Hematopoietic multipotent progenitor cell treated with erythropoietin and hydrocortisone succinate and interleukin-3 and kit ligand, for 15 days (in vitro differentiated cells): ENCODE measurements around the gene DQX1.
"Not testable (repeated sequence)": the region's sequence is repeated elsewhere in the genome, so short reads cannot be mapped to it uniquely, and the experiment has no call there.

Experiments
- DNase-seq: peaks from one replicate; pipeline ENCODE4 v3.0.0-alpha.2; 2015; ENCODE audit warnings: low spot score

DQX1 gene

DNA sequence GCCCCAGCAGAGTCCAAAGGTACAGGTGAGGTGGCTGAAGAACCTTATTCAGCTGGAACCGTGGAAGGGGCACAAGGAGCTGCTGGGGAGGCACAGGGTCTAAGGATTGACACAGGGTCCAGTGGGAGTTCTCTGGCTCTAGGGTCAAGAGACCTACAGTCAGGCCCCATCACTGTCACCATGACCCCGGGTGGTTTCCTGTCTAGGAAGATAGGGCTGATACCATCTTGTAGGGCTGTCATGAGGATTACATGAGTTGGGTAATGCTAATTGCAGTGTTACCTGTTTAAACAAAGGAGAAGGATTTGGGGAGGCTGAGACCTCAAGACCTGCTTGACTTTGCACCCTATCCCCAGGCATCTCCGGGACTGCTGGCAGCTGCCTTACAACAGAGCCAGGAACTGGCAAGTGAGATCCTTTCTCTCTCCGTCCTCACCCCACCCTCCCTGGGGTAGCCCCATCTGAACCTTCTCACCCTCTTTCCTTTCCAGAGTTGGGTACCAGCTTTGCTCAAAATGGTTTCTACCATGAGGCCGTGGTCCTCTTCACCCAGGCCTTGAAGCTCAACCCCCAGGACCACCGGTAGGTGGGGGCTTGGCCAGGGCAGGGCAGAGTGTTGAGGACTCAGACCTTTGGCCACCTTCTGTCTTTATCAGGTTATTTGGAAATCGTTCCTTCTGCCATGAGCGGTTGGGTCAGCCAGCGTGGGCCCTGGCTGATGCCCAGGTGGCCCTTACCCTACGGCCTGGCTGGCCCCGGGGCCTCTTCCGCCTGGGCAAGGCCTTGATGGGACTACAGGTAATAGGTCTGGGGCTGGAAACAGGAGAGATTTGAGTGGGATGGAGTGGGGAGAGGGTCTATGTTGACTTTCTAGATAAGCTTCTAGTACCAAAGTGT lies 34.1 kb downstream of the DQX1 start:
- DNase-seq: no peak

DNA sequence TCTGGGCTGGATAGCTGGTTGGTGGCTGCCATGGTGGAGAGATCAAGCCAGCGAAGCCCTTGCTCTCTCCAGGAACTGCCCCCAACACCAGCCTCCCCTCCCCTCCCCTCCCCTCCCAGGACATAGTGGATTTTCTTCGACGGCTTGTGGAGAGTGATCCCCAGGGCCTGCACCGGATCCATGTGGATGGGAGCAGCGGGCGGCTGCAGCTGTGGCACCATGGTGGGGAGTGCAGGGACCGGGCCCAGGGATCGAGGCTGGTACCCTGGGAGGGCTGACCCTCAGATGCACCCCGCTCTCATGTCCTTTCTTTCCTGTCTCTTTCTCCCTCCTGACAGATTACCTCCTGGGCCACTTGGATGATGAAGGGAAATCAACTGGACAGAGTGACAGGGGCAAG lies 36.1 kb downstream of the DQX1 start:
- no peak for DNase-seq

- DNase-seq: no peak
Measured at GRCh38 chr2:74488643-74489481, 37.2 kb downstream of the DQX1 start.

DNA sequence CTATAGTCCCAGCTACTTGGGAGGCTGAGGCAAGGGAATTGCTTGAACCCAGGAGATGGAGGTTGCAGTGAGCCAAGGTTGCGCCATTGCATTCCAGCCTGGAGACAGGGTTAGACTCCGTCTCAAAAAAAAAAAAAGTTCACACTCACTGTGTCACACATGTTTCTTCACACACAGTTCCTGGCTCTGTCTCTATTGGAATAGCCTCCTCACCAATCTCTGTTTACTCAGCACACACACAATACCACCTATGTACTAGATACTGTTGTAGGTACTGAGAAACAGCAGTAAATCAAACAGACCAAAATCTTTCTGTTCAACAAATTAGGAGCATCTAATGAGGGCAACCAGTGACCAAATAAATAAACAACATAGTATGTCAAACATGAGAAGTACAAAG lies 39.9 kb downstream of the DQX1 start:
- no peak for DNase-seq

DNA sequence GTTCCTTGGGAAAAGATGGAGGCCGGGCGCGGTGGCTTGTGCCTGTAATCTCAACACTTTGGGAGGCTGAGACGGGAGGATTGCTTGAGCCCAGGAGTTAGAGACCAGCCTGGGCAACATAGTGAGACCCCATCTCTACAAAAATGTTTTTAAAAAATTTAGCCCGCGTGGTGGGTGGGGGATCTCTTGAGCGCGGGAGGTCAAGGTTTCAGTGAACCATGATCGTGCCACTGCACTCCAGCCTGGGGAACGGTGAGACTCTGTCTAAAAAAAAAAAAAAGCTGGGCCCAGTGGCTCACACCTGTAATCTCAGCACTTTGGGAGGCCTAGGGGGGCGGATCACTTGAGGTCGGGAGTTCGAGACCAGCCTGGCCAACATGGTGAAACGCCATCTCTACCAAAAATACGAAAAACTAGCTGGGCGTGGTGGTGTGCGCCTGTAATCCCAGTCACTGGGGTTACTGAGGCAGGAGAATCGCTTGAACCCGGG lies 42.3 kb downstream of the DQX1 start:
- DNase-seq: not testable (repeated sequence)

GRCh38 chr2:74482801-74483674 lies 43.0 kb downstream of the DQX1 start, which contains the start of the genes CCDC142 and TTC31:
Gene CCDC142 (minus strand): TSS chr2:74482998. CDS start chr2:74482837, 161 bp downstream.
Gene TTC31 (plus strand): TSS chr2:74483081. CDS start chr2:74483096, 15 bp downstream.
- peak; percentile 98 for DNase-seq

- DNase-seq: peak; percentile 18
Measured at GRCh38 chr2:74481961-74482800, 43.9 kb downstream of the DQX1 start.

- no peak for DNase-seq
Measured at GRCh38 chr2:74481431-74481830, 44.6 kb downstream of the DQX1 start.

DNA sequence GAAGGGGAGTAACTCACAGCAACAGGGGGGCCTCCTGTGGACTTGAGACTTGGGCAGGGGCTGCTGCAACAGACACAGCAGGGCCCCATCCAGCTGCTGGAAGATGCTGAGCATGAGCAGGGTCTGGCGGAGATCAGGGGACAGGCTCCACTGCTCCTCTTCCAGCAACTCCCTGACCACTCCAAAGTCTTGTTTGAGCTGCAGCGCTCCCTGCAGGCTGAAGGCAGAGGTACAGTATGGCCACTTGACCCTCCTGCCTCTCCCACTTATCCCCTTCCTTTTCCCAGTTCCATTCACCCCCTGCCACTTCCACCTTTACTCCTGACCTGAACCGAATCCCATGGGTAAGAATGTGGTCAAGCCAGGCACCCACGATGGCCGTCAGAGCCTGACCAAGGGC lies 51.1 kb downstream of the DQX1 start:
- DNase-seq: no peak

DNA sequence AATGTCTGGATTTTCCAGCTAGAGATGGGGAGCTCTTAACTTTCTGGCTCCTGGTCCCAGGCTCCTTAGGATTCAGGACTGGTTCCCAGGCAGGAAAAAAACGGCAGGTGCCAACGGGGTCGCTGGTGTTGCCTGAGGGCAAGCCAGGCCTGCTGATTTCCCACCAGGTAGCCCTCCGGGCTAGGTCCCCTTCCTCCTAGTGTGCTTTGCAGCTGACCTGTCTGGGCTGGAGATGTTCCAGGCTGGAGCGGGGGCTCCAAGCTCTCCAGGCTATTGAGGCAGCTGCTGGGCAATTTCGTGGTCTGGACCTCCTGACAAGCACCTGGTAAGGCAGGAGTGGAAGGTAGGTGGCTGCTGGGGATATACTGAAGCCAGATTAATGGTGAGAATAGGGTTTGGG lies 51.5 kb downstream of the DQX1 start:
- DNase-seq: no peak

- DNase-seq: no peak
Measured at GRCh38 chr2:74472945-74473258, 53.1 kb downstream of the DQX1 start.

DNA sequence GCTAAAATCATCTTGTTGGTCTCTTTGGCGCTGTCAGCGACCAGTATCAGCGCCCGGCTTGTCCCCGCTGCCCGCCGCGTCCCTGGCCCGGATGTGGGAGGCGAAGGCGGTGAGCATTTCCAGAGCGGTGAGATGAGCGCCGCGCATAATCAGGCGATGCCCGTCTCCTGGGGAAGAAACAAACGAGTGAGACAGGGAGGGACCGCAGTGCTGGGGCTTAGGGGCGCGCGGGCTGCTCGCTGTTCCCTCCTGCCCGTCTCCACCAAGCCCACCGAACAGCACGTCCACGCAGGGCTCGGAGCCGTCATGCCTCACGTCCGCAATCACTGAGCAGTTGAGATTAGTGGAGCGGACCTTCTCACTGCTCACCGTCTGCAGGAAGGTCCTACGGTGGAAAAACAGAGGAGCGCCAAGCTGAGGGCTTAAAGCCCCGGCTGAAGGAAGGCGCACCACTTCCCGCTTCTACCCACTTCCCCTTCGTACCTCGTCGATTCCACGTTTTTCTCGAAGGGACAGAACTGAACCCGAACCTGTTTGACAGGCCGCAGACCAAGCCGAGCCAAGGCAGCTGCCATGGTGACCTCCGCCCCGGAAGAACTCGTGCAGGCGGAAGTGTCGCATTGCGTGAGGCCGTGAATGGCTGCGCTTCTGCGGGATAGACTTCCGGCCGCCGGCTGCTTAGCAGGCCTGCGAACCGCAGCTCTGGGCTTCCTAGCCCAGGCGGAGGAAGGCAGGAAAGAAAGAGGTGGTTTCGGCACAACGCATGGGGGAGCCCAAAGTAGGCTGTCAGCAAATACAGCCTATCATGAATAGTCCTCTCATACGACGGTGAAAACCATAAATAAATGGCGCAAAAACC lies 53.7 kb downstream of the DQX1 start, which contains the start of gene MRPL53:
Gene MRPL53, minus strand, starts transcription at position 595 of the 859 bp plus-strand sequence. Its CDS starts 20 bp downstream, at position 575.
- peak; percentile 95 for DNase-seq

DNA sequence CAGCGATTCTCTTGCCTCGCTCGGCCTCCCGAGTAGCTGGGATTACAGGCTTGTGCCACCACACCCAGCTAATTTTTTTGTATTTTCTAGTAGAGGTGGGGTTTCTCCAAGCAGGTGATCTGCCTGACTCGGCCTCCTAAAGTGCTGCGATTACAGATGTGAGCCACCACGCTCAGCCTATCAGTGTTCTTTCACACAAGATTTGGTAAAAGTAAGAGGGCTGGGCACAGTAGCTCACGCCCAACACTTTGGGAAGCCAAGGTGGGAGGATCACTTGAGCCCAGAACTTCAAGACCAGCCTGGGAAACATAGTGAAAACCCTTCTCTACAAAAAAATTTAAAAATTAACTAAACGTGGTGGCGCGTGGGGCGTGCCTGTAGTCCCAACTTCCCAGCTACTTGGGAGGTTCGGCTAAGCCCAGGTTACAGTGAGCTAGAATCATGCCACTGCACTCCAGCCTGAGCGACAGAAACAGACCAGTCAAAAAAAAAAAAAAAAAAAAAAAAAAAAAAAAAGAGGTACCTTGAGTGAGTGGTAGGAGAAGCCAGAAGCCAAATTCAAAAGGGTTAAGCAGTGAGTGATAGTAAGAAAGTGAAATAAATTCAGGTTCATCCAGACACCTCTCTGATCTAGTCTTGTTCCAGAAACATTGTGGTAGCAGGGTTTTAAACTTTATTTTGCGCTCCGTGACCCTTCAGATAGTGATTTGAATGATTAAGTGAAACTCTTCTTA lies 54.5 kb downstream of the DQX1 start:
- no peak for DNase-seq

DNA sequence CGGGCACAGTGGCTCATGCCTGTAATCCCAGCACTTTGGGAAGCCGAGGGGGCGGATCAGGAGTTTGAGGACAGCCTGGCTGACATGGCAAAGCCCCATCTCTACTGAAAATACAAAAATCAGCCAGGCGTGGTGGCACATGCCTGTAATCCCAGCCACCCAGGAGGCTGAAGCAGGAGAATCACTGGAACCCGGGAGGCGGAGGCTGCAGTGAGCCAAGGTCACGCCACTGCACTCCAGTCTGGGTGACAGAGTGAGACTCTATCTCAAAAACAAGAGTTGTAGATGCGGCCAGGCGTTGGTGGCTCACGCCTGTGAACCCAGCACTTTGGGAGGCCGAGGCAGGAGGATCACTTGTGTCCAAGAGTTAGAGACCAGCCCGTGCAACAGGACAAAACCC lies 55.3 kb downstream of the DQX1 start:
- DNase-seq: not testable (repeated sequence)
